ENCODE data around the gene YKT6.
"Not testable (repeated sequence)": the region's sequence is repeated elsewhere in the genome, so short reads cannot be mapped to it uniquely, and the experiment has no call there.

YKT6 gene

DNA sequence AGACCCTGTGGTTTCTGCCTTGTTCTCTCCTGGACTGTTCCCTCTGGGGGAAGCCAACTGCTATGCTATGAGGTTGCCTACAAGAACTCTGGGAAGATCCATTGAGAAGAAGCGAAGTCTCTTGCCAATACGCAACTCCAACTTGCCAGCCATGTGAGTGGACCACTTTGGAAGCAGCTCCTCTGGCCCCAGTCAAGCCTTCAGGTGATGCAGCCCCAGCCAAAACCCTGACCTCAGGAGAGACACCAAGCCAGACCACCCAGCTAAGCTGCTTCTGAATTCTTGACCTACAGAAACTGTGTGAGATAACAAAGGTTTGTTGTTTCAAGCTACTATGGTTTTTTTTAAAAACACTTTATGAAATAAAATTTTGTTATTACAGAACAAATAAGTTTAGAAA is 39.4 kb upstream of the YKT6 start:
- Mint-ChIP-seq H3K27me3 (no peaks in the 10 kb centered on the region), H3K4me1 (no peaks in the 10 kb centered on the region), H3K9me3 (no peaks in the 10 kb centered on the region), H3K27ac (no peak overlapping the region), H3K36me3 (ENCODE audit: low read depth) (no peaks in the 10 kb centered on the region), H3K4me3 (no peak overlapping the region)
- DNase-seq (no peak), ATAC-seq (no peak)

GRCh38 chr7:44162179-44162578 is 38.6 kb upstream of the YKT6 start:
- Mint-ChIP-seq H3K27ac (no peak overlapping the region), H3K9me3 (no peaks in the 10 kb centered on the region), H3K4me1 (no peaks in the 10 kb centered on the region), H3K4me3 (no peak overlapping the region), H3K27me3 (no peaks in the 10 kb centered on the region), H3K36me3 (ENCODE audit: low read depth) (no peaks in the 10 kb centered on the region)
- DNase-seq = no peak
- no peak for ATAC-seq

DNA sequence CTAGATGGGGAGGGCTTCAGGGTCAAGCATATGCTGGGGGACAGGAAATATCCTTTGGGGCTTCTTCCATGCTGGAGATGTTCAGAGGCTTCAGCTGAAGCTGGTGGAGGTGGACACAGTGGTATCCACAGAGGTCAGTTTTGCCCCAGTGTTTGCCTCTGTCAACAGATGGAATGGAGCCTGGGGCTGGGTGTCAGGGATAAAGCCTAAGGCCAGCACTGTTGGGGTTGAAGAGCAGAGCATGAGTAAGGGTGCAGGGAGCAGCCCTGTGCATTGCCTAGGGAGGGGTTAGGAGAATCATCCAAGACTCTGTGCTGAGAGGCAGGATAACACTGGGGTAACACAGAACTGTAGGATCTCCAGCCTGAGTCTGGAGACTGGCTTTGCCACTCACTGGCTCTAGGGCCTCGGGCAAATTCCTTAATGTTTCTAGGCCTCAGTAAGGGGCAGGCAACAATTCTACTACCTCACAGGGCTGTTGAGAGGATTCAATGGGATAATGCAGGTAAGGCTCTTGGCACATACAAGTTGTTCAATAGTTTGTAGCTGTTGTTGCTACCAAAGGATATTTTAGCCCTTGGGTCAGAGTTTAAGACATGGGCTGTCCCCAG is 37.9 kb upstream of the YKT6 start:
- no peaks in the 10 kb centered on the region for H3K9me3 Mint-ChIP-seq
- peaks cover 6% of the 10 kb centered on the region for H3K4me1 Mint-ChIP-seq
- H3K4me3 Mint-ChIP-seq = no peak overlapping the region
- H3K36me3 Mint-ChIP-seq (ENCODE audit: low read depth) = no peaks in the 10 kb centered on the region
- DNase-seq (no peak), ATAC-seq (no peak)
- H3K27me3 Mint-ChIP-seq = no peaks in the 10 kb centered on the region
- H3K27ac Mint-ChIP-seq = no peak overlapping the region

GRCh38 chr7:44163591-44163990 is 37.2 kb upstream of the YKT6 start:
- H3K27me3 Mint-ChIP-seq = no peaks in the 10 kb centered on the region
- no peak overlapping the region for H3K27ac Mint-ChIP-seq
- DNase-seq (no peak), ATAC-seq (no peak)
- H3K36me3 Mint-ChIP-seq (ENCODE audit: low read depth) = no peaks in the 10 kb centered on the region
- H3K9me3 Mint-ChIP-seq = no peaks in the 10 kb centered on the region
- H3K4me3 Mint-ChIP-seq = no peak overlapping the region
- H3K4me1 Mint-ChIP-seq = peaks cover 6% of the 10 kb centered on the region

GRCh38 chr7:44167920-44168319 is 32.9 kb upstream of the YKT6 start:
- H3K9me3 Mint-ChIP-seq = no peaks in the 10 kb centered on the region
- no peak for ATAC-seq
- no peak overlapping the region for H3K4me3 Mint-ChIP-seq
- no peak overlapping the region for H3K27ac Mint-ChIP-seq
- DNase-seq = no peak
- H3K27me3 Mint-ChIP-seq = peaks cover 2% of the 10 kb centered on the region
- no peaks in the 10 kb centered on the region for H3K36me3 Mint-ChIP-seq (ENCODE audit: low read depth)
- peaks cover 8% of the 10 kb centered on the region for H3K4me1 Mint-ChIP-seq

DNA sequence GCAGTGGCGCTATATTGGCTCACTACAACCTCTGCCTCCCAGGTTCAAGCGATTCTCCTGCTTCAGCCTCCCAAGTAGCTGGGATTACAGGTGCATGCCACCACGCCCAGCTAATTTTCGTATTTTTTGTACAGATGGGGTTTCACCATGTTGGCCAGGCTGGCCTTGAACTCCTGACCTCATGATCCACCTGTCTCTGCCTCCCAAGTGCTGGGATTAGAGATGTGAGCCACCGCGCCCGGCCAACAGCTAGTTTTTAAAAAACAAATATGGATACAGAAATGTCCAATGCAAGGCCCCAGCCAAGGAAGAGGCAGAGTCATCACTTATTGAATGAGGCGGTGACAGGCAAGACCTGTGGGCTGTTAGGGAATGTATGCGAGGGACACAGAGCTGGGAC is 28.9 kb upstream of the YKT6 start:
- not testable (repeated sequence) for DNase-seq; H3K27ac Mint-ChIP-seq; ATAC-seq; H3K9me3 Mint-ChIP-seq; H3K4me3 Mint-ChIP-seq; H3K4me1 Mint-ChIP-seq; H3K36me3 Mint-ChIP-seq (ENCODE audit: low read depth)
- H3K27me3 Mint-ChIP-seq = peaks cover 14% of the 10 kb centered on the region

GRCh38 chr7:44172352-44172751 is 28.4 kb upstream of the YKT6 start:
- H3K4me3 Mint-ChIP-seq = no peak overlapping the region
- H3K27ac Mint-ChIP-seq = no peak overlapping the region
- H3K27me3 Mint-ChIP-seq = peaks cover 14% of the 10 kb centered on the region
- no peaks in the 10 kb centered on the region for H3K9me3 Mint-ChIP-seq
- no peak for DNase-seq
- H3K4me1 Mint-ChIP-seq = peaks cover 8% of the 10 kb centered on the region
- H3K36me3 Mint-ChIP-seq (ENCODE audit: low read depth) = no peaks in the 10 kb centered on the region
- no peak for ATAC-seq

- Mint-ChIP-seq H3K27me3 (peaks cover 17% of the 10 kb centered on the region), H3K4me3 (no peak overlapping the region), H3K4me1 (peaks cover 2% of the 10 kb centered on the region), H3K36me3 (ENCODE audit: low read depth) (no peaks in the 10 kb centered on the region), H3K9me3 (no peaks in the 10 kb centered on the region), H3K27ac (no peak overlapping the region)
- DNase-seq (no peak), ATAC-seq (no peak)
Observed at GRCh38 chr7:44172803-44173424, 27.9 kb upstream of the YKT6 start.

- Mint-ChIP-seq H3K4me3 (no peak overlapping the region), H3K27me3 (peaks cover 17% of the 10 kb centered on the region), H3K36me3 (ENCODE audit: low read depth) (no peaks in the 10 kb centered on the region), H3K9me3 (no peaks in the 10 kb centered on the region), H3K4me1 (no peaks in the 10 kb centered on the region), H3K27ac (no peak overlapping the region)
- DNase-seq (no peak), ATAC-seq (no peak)
Observed at GRCh38 chr7:44173911-44174693, 26.7 kb upstream of the YKT6 start.

DNA sequence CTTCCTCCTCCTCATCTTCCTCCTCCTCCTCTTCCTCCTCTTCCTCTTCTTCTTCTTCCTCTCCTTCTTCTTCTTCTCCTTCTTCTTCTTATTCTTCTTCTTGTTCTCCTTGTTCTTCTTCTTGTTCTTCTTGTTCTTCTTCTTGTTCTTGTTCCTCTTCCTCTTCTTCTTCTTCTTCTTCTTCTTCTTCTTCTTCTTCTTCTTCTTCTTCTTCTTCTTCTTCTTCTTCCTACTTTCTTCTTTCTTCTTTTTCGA is 26.2 kb upstream of the YKT6 start:
- ATAC-seq = not testable (repeated sequence)

GRCh38 chr7:44175730-44176129 is 25.0 kb upstream of the YKT6 start:
- H3K4me1 Mint-ChIP-seq = no peaks in the 10 kb centered on the region
- H3K27me3 Mint-ChIP-seq = peaks cover 17% of the 10 kb centered on the region
- H3K36me3 Mint-ChIP-seq (ENCODE audit: low read depth) = no peaks in the 10 kb centered on the region
- ATAC-seq = no peak
- H3K27ac Mint-ChIP-seq = no peak overlapping the region
- DNase-seq = no peak
- H3K9me3 Mint-ChIP-seq = no peaks in the 10 kb centered on the region
- no peak overlapping the region for H3K4me3 Mint-ChIP-seq

More for the DNA sequence above, 26.2 kb upstream of the YKT6 start:
- H3K4me1 Mint-ChIP-seq; DNase-seq; H3K4me3 Mint-ChIP-seq; H3K27ac Mint-ChIP-seq; H3K9me3 Mint-ChIP-seq; H3K36me3 Mint-ChIP-seq (ENCODE audit: low read depth): not testable (repeated sequence)
- peaks cover 17% of the 10 kb centered on the region for H3K27me3 Mint-ChIP-seq

GRCh38 chr7:44176486-44176885 is 24.3 kb upstream of the YKT6 start:
- H3K27ac Mint-ChIP-seq = no peak overlapping the region
- H3K36me3 Mint-ChIP-seq (ENCODE audit: low read depth) = no peaks in the 10 kb centered on the region
- H3K4me1 Mint-ChIP-seq = no peaks in the 10 kb centered on the region
- H3K27me3 Mint-ChIP-seq = peaks cover 17% of the 10 kb centered on the region
- no peak for ATAC-seq
- no peak for DNase-seq
- no peaks in the 10 kb centered on the region for H3K9me3 Mint-ChIP-seq
- H3K4me3 Mint-ChIP-seq = no peak overlapping the region

- no peak for DNase-seq
Observed at GRCh38 chr7:44177570-44178131, 23.1 kb upstream of the YKT6 start.

GRCh38 chr7:44180631-44181030 is 20.1 kb upstream of the YKT6 start:
- Mint-ChIP-seq H3K36me3 (ENCODE audit: low read depth) (no peaks in the 10 kb centered on the region), H3K9me3 (no peaks in the 10 kb centered on the region), H3K4me3 (no peak overlapping the region), H3K4me1 (no peaks in the 10 kb centered on the region), H3K27me3 (peaks cover 13% of the 10 kb centered on the region), H3K27ac (no peak overlapping the region)
- DNase-seq (no peak), ATAC-seq (no peak)

More at GRCh38 chr7:44177570-44178131, 23.1 kb upstream of the YKT6 start:
- H3K9me3 Mint-ChIP-seq = no peaks in the 10 kb centered on the region
- no peak overlapping the region for H3K4me3 Mint-ChIP-seq
- ATAC-seq = no peak
- no peak overlapping the region for H3K27ac Mint-ChIP-seq
- no peaks in the 10 kb centered on the region for H3K36me3 Mint-ChIP-seq (ENCODE audit: low read depth)
- H3K4me1 Mint-ChIP-seq = no peaks in the 10 kb centered on the region
- peaks cover 20% of the 10 kb centered on the region for H3K27me3 Mint-ChIP-seq

GRCh38 chr7:44182827-44183226 is 18.0 kb upstream of the YKT6 start:
- H3K27me3 Mint-ChIP-seq = peaks cover 5% of the 10 kb centered on the region
- H3K9me3 Mint-ChIP-seq = no peaks in the 10 kb centered on the region
- H3K4me1 Mint-ChIP-seq = no peaks in the 10 kb centered on the region
- no peak for DNase-seq
- H3K4me3 Mint-ChIP-seq = no peak overlapping the region
- no peak overlapping the region for H3K27ac Mint-ChIP-seq
- no peak for ATAC-seq
- no peaks in the 10 kb centered on the region for H3K36me3 Mint-ChIP-seq (ENCODE audit: low read depth)
